Mesodermal cell (in vitro differentiated cells): Measurements from ENCODE around the gene FOXK1. TPM values are rescaled to one million over a fixed set of nuclear protein-coding genes. Genes with fewer than 3 reads are reported as not detected.
"Not testable (repeated sequence)": the region's sequence is repeated elsewhere in the genome, so short reads cannot be mapped to it uniquely, and the experiment has no call there.

Experiments used
- H3K27ac ChIP-seq: 2 replicates; pipeline ENCODE4 v1.7.0; 2013; ENCODE audit warnings: mild to moderate bottlenecking, low read depth, low read length, moderate library complexity; ENCODE audit not compliant: severe bottlenecking
- H3K36me3 ChIP-seq: 2 replicates; pipeline ENCODE4 v1.7.1; 2013; ENCODE audit warnings: mild to moderate bottlenecking, low read length, moderate library complexity; ENCODE audit not compliant: control insufficient read depth, insufficient read depth
- H3K4me1 ChIP-seq: one replicate; pipeline ENCODE4 v1.7.1; 2013; ENCODE audit warnings: mild to moderate bottlenecking, low read length; ENCODE audit not compliant: insufficient read depth, control insufficient read depth, poor library complexity, severe bottlenecking
- H3K4me3 ChIP-seq: 2 replicates; pipeline ENCODE4 v1.7.0; 2013; ENCODE audit warnings: low read length, control low read depth, mild to moderate bottlenecking; ENCODE audit not compliant: insufficient read depth, poor library complexity, severe bottlenecking; ENCODE audit errors: extremely low read depth
- H3K9me3 ChIP-seq: 2 replicates; pipeline ENCODE4 v1.7.1; 2013; ENCODE audit warnings: mild to moderate bottlenecking, low read length, moderate library complexity; ENCODE audit not compliant: control insufficient read depth
- WGBS, 2 experiments: methylation state at CpG; one replicate each; pipeline ENCODE4 v1.1.5; 2013; ENCODE audit warnings: missing lambda C conversion rate in 2 of 2; ENCODE audit not compliant: insufficient coverage in 2 of 2; 5-methylcytosine and 5-hydroxymethylcytosine counted together
- polyA plus RNA-seq, 2 experiments: library from polyadenylated mRNA; stranded (reverse); fragments of 50-300 nt; gene quantifications; one replicate each; pipeline ENCODE4 v1.2.3, GENCODE V29; 2013

Gene FOXK1
- polyA plus RNA-seq (2013, experiment 1 of 2) = 15.0 TPM
- polyA plus RNA-seq (2013, experiment 2 of 2) = 11.8 TPM

DNA sequence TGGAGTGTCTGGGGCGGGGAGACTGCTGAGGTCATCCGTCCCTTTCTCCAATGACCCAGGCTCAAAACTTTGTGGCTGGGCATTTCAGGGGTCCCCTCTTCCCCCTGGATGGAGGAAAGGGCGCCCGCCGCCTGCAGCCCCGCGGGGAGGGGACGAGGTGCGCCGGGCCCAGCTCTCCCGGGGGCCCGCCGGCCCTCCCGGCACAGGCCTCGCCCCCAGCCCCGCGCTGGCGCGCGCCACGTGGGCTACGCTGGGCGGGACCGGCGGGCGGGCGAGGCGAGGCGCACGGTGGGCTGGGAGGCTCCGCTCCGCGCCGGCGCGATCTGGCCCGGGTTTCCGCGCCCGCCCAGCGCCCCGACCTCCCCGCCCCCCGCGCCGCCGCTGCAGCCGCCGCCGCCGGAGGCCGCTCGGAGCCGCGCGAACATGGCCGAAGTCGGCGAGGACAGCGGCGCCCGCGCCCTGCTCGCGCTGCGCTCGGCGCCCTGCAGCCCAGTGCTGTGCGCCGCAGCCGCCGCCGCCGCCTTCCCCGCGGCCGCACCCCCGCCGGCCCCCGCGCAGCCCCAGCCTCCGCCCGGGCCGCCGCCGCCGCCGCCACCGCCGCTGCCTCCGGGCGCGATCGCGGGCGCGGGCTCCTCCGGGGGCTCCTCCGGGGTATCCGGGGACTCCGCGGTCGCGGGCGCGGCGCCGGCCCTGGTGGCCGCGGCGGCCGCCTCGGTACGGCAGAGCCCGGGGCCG lies at the start of gene FOXK1:
Gene FOXK1 (plus strand): TSS at position 410 of the 735 bp plus-strand sequence. CDS start 14 bp downstream, at position 424.
- Histone ChIP-seq H3K27ac (no peak within 1 kb of the TSS), H3K36me3 (peaks cover 23% of the 10 kb centered on the region), H3K9me3 (no peaks in the 10 kb centered on the region), H3K4me3 (peak within 1 kb of the TSS; percentile 73), H3K4me1 (peaks cover 21% of the 10 kb centered on the region)
- WGBS, 2 experiments = 0 to 2% methylated on average over 63 to 71 of the region's 116 CpGs

DNA sequence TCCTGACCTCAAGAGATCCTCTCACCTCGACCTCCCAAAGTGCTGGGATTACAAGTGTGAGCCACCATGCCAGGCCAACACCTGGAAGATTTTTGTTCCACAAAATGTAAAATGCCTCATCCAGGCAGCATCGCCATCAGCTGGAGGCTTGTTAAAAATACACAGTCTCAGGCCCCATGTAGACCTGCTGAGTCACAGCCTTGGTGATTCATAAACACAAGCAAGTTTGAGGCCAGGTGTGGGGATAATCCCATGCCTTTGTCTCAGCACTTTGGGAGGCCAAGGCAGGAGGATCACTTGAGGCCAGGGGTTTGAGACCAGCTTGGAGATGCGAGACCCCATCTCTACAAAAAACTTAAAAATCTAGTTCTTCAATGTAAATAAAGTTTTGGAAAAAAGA lies 49.1 kb upstream of the FOXK1 start:
- no peaks in the 10 kb centered on the region for H3K9me3 ChIP-seq
- WGBS, 2 experiments = 100% methylated on average over 1 to 2 of the region's 3 CpGs

DNA sequence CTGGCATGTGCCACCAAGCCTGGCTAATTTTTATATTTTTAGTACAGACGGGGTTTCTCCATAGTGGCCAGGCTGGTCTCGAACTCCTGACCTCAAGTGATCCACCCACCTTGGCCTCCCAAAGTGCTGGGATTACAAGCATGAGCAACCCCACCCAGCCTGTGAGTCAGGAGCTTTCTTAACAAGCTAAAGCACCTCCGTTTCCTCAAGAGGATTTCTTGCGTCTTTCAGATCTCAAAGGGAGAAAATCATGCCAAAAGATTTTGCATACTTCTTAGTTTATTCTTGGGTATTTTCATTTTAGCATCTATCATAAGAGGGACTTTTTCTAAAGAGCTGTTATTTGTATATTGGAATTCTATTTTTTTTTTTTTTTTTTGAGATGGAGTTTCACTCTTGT lies 47.9 kb upstream of the FOXK1 start:
- Histone ChIP-seq H3K9me3 (no peaks in the 10 kb centered on the region), H3K36me3 (no peaks in the 10 kb centered on the region), H3K4me3 (no peak overlapping the region), H3K27ac (no peak overlapping the region), H3K4me1 (peaks cover 4% of the 10 kb centered on the region)
- 84 to 100% methylated on average over 3 of the region's 4 CpGs for WGBS, 2 experiments

More for the DNA sequence above, 49.1 kb upstream of the FOXK1 start:
- Histone ChIP-seq H3K27ac (no peak overlapping the region), H3K4me1 (peaks cover 4% of the 10 kb centered on the region), H3K4me3 (no peak overlapping the region), H3K36me3 (no peaks in the 10 kb centered on the region)

DNA sequence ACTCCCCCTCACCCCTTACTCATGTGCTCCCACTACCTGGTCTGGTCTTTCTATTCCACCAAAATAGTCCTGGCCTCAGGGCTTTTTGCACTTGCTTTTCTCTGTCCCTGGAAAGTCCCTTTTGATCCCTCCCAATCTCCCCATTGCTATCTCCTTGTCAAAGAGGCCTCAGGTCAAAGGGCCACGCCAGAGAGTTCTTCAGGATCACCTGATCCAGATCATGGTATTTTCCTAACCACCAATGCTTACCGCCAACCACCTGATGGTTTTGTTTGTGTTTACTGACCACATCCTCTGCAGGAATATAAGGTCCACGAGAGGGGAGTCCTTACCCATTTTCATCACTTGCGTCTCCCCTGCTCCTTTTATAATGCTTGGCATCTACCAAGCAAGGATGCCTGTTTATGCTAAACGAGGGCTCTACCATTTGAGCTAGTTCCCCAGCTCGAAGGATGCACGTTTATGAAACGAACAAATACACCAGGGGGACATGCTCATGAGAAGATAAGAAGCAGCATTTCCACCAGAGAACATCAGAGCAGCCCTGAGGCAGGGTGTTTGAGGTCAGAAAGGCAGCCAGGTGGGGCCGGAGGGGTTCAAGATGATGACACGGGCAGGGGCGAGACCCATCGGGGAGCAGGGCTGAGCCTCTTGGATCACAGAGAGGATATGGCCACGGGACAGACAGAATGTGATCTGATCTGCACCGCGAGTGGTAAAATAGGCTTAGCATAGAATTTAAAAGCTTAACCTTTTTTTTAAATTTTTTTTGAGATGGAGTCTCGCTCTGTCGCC lies 43.1 kb upstream of the FOXK1 start:
- Histone ChIP-seq H3K36me3 (no peaks in the 10 kb centered on the region), H3K4me1 (no peaks in the 10 kb centered on the region), H3K9me3 (peaks cover 9% of the 10 kb centered on the region), H3K4me3 (no peak overlapping the region), H3K27ac (no peak overlapping the region)
- WGBS, 2 experiments = 79 to 88% methylated on average over 13 to 16 of the region's 17 CpGs

DNA sequence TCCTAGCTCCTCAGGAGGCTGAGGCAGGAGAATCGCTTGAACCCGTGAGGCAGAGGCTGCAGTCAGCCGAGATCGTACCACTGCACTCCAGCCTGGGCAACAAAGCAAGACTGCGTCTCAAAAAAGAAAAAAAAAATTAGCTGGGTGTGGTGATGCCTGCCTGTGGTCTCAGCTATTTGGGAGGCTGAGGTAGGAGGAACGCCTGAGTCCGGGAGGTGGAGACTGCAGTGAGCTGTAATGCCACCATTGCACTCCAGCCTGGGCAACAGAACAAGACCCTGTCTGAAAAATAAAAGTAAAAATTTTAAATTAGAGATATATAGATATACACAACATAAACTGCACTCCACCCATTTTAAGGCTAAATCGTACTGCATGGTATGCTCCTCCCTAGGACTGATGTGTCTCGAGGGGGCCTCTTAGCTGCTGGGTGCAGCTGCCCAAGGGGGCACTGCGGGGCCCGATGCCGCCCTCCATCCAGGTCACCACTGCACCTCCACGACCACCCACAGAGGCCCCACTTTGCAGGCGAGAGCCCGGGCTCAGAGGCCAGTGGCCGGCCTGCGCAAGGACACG lies 40.9 kb upstream of the FOXK1 start:
- Histone ChIP-seq H3K27ac (no peak overlapping the region), H3K36me3 (no peaks in the 10 kb centered on the region), H3K4me1 (no peaks in the 10 kb centered on the region), H3K9me3 (peaks cover 9% of the 10 kb centered on the region), H3K4me3 (peak overlapping the region; percentile 53)
- WGBS, 2 experiments = 49 to 59% methylated on average over 10 to 14 of the region's 18 CpGs

DNA sequence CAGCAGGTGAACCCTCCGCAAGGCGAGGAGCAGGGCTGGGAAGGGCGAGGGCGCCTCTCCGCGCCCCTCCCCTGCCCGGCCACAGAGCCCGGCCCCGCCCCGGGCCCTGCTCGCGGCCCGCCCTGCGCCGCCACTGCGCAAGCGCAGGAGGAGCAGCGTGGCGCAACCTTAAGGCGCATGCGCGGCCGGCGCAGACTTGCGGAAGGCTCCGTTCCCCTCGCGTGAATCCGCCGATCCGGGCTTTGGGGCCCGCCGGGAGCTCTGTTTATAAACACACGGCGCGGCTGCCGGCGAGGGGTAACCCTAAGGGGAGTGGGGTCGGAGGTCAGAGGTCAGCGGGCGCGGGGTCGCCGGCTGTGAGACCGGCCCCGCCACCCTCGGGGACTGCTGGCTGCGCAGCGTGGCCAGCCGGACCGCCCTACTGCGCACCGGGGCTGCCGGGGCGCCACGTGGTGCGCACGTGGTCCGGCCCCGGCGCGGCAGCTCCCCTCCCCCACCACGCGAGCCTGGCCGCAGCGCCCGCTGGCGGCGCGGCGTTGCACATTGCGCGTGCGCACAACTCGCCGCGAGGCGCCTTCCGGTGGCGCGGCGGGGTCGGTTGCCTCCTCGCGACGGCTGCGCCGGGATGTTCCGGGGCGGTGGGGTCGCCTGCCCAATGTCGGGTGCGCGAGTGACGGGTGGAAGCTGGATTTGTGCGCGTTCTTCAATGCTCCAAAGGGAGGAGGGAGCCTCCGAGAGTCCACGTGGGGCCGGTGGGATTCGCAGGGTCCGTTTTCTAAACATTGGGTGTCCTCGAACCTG lies 40.2 kb upstream of the FOXK1 start:
- 0 to 2% methylated on average over 81 to 93 of the region's 103 CpGs for WGBS, 2 experiments
- Histone ChIP-seq H3K9me3 (peaks cover 13% of the 10 kb centered on the region), H3K27ac (peak overlapping the region; percentile 91)

DNA sequence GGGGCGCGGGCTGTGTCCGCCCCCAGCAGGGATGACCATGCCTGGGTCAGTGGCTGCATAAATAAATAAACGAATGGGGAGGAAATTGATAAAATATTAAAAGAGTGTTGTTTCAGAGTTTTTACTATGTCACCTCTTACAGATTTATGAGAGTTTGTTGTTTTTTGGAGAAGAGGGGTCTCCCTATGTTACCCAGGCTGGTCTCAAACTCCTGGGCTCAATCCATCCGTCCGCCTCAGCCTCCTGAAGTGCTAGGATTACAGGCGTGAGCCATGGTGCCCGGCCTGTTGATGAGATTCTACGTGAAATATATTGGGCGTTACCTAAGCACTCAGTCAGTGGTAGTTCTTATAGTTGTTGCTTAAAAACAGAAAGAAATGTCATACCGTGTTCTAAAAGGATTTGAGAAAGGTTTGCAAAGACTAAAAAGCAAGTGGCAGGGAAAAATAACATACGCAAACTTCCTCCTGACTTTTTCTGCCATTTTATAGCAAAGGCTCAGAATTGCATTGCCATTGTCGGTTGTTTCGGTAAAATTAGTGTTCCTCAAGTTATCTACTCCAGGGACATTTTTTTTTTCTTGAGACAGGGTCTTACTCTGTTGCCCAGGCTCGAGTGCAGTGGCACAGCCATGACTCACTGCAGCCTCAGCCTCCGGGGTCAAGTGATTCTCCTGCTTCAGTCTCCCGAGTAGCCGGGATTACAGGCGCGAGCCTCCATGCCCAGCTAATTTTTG lies 39.5 kb upstream of the FOXK1 start:
- Histone ChIP-seq H3K36me3 (no peaks in the 10 kb centered on the region), H3K4me3 (peak overlapping the region; percentile 53), H3K9me3 (peaks cover 13% of the 10 kb centered on the region), H3K27ac (peak overlapping the region; percentile 91), H3K4me1 (no peaks in the 10 kb centered on the region)
- 80 to 91% methylated on average over 11 to 16 of the region's 20 CpGs for WGBS, 2 experiments

More for the DNA sequence above, 40.2 kb upstream of the FOXK1 start:
- Histone ChIP-seq H3K4me3 (peak overlapping the region; percentile 53), H3K36me3 (no peaks in the 10 kb centered on the region), H3K4me1 (no peaks in the 10 kb centered on the region)

DNA sequence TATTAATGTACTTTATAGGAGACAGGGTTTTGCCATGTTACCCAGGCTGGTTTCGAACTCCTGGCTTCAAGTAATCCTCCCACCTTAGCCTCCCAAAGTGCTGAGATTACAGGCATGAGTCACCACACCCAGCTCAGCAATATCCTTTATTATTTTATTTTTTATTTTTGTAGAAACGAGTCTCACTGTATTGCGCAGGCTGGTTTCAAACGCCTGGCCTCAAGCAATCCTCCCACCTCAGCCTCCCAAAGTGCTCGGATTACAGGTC lies 39.0 kb upstream of the FOXK1 start:
- H3K36me3 ChIP-seq, H3K4me3 ChIP-seq, H3K27ac ChIP-seq, H3K4me1 ChIP-seq: not testable (repeated sequence)
- H3K9me3 ChIP-seq = peaks cover 13% of the 10 kb centered on the region
- 96% methylated on average over 3 to 4 of the region's 5 CpGs for WGBS, 2 experiments

DNA sequence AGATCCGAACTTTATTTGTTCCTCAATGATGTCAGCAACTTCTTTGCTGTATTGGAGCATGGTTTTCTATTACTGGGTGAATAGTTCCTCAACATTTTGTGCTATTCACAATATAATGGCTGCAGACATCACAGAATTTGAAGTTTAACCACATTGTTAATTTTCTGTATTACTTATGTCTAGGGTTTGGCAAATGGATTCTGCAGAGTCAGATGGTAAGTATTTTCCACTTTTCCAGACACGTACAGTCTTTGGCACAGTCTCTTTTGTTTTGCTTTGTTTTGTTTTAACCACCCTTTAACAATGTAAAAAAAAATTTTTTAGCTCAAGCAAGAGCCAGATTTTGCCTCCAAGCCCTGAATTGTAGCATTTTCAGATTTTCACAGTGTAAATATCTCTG lies 36.8 kb upstream of the FOXK1 start:
- Histone ChIP-seq H3K9me3 (peaks cover 13% of the 10 kb centered on the region), H3K4me3 (no peak overlapping the region), H3K36me3 (no peaks in the 10 kb centered on the region), H3K27ac (no peak overlapping the region), H3K4me1 (no peaks in the 10 kb centered on the region)
- 78 to 80% methylated on average over 1 of the region's 2 CpGs for WGBS, 2 experiments

DNA sequence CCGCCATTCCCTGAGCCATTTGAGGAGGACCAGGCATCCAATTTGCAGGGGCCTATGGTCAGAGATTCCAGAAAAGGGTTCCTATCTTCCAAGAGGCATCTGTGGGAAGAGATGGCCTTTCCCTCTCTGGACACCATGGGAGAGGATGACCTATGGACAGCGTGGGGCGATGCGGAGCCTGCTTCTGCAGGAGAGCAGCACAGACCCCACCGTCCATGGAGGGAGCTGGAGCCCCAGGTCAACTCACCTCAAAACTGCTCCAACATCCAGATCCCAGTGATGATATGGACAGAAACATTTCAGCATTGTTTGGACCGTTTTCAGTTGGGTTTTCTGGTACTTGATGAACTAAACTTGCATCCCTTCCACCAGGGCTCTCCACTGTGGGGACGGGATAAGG lies 34.0 kb upstream of the FOXK1 start:
- no peaks in the 10 kb centered on the region for H3K36me3 ChIP-seq

More for the DNA sequence above, 34.0 kb upstream of the FOXK1 start:
- no peaks in the 10 kb centered on the region for H3K4me1 ChIP-seq
- H3K27ac ChIP-seq = no peak overlapping the region
- WGBS, 2 experiments = 85 to 90% methylated on average over 5 to 6 of the region's 7 CpGs
- H3K9me3 ChIP-seq = peaks cover 7% of the 10 kb centered on the region
- H3K4me3 ChIP-seq = no peak overlapping the region
